Measurements from ENCODE around the gene THRB.

DNA sequence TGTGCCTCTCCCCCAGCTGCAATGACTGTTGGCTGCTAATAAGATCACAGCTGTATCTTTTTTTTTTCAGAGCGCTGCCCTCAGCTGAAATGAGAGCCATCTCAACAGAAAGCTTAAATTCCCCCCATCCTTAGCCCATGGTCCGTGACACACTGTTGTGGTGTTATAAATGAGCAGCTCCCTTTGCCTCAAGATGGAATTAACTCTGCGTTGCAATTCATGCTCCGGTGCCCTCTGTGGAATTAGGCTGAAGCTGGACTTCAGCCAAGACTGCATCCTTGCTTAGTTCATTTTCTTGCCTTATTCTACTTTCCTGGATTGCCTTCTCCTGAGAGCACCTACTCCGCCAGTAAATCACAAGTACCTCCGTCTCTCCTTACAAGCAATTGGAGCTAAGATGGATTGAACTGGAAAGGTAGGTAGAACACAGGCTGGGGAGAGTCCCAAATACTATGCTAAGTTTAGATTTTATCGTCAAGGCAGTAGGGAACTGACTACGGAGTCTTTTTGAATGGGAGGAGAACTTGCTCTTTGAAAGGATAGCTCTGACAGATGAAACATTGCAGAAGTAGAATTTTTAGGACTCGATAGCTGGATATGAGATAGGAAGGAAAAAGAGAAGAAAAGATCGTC is 39.0 kb upstream of the THRB start:
- no peak for TF ChIP-seq POLR2AphosphoS5 (IDR thresholded peaks at IDR 0.05; ENCODE audit: borderline replicate concordance, low read depth, low read length)
- no peak for TF ChIP-seq EZH2 (IDR thresholded peaks at IDR 0.05)
